GM08714 (cell line): ENCODE measurements around the gene SCAPER.
"Not testable (repeated sequence)": the region's sequence is repeated elsewhere in the genome, so short reads cannot be mapped to it uniquely, and the experiment has no call there.

Experiments used
- H3K4me3 ChIP-seq: fragments of 200-500 bp; sonication (Bioruptor generic); 2 replicates; pipeline ENCODE4 v1.5.1; 2014; ENCODE audit warnings: mild to moderate bottlenecking, low read length, inconsistent platforms
- ZNF274 ChIP-seq: IDR thresholded peaks from 2 replicates; pipeline ENCODE4 v1.6.1; 2012; ENCODE audit warnings: mild to moderate bottlenecking, low read depth, low read length

SCAPER gene

GRCh38 chr15:76930831-76931396 lies 25.8 kb upstream of the SCAPER start:
- no peak for TF ChIP-seq ZNF274

GRCh38 chr15:76929011-76929760 lies 24.0 kb upstream of the SCAPER start:
- TF ChIP-seq ZNF274 = no peak
- no peak overlapping the region for H3K4me3 ChIP-seq

More at GRCh38 chr15:76930831-76931396, 25.8 kb upstream of the SCAPER start:
- peak overlapping the region; percentile 63 for H3K4me3 ChIP-seq

- TF ChIP-seq ZNF274 = no peak
- H3K4me3 ChIP-seq = no peak overlapping the region
Observed at GRCh38 chr15:76928201-76928600, 23.1 kb upstream of the SCAPER start.

GRCh38 chr15:76916369-76916768 lies 11.2 kb upstream of the SCAPER start:
- H3K4me3 ChIP-seq = no peak overlapping the region
- no peak for TF ChIP-seq ZNF274

- no peak overlapping the region for H3K4me3 ChIP-seq
- no peak for TF ChIP-seq ZNF274
Observed at GRCh38 chr15:76913737-76914136, 8.6 kb upstream of the SCAPER start.

- H3K4me3 ChIP-seq = no peak overlapping the region
- TF ChIP-seq ZNF274 = no peak
Observed at GRCh38 chr15:76912430-76912829, 7.3 kb upstream of the SCAPER start.

GRCh38 chr15:76905855-76906254 lies 715 bp upstream of the SCAPER start:
- TF ChIP-seq ZNF274 = no peak
- peak overlapping the region; percentile 87; the same call in 1 of the 2 replicates for H3K4me3 ChIP-seq

GRCh38 chr15:76904461-76905012 lies 603 bp downstream of the SCAPER start:
- no peak for TF ChIP-seq ZNF274
- H3K4me3 ChIP-seq = peak overlapping the region; percentile 87

GRCh38 chr15:76903251-76903681 lies 1.9 kb downstream of the SCAPER start:
- TF ChIP-seq ZNF274 = no peak
- no peak overlapping the region for H3K4me3 ChIP-seq

GRCh38 chr15:76901965-76902364 lies 3.2 kb downstream of the SCAPER start:
- no peak for TF ChIP-seq ZNF274
- no peak overlapping the region for H3K4me3 ChIP-seq

- not testable (repeated sequence) for H3K4me3 ChIP-seq
Observed at GRCh38 chr15:76899931-76900310, 5.2 kb downstream of the SCAPER start.

GRCh38 chr15:76899176-76899930 lies 5.8 kb downstream of the SCAPER start:
- H3K4me3 ChIP-seq = not testable (repeated sequence)

GRCh38 chr15:76898102-76898501 lies 7.0 kb downstream of the SCAPER start:
- TF ChIP-seq ZNF274 = no peak
- H3K4me3 ChIP-seq = no peak overlapping the region

- TF ChIP-seq ZNF274 = no peak
- no peak overlapping the region for H3K4me3 ChIP-seq
Observed at GRCh38 chr15:76894174-76894573, 11.0 kb downstream of the SCAPER start.

GRCh38 chr15:76892836-76893235 lies 12.3 kb downstream of the SCAPER start:
- H3K4me3 ChIP-seq = not testable (repeated sequence)

- not testable (repeated sequence) for H3K4me3 ChIP-seq
Observed at GRCh38 chr15:76887280-76888141, 17.6 kb downstream of the SCAPER start.
